Peyer's patch (tissue), 4 donors: ENCODE data around the gene CHRNA3. TPM values are rescaled to one million over a fixed set of nuclear protein-coding genes. Genes with fewer than 3 reads are reported as not detected.

Experiments used
- DNase-seq, 3 donors: peaks; one replicate each; pipeline ENCODE4 v3.0.0-alpha.2; 2017 to 2019
- H3K27ac ChIP-seq, 4 donors: fragments of 200-600 bp; sonication (generic); one replicate each; pipeline ENCODE4 v1.5.1; 2016 to 2019
- H3K27me3 ChIP-seq, 2 donors: fragments of 200-600 bp; sonication (generic); one replicate each; pipeline ENCODE4 v1.5.1; 2019
- H3K36me3 ChIP-seq, 3 donors: fragments of 200-600 bp; sonication (generic); one replicate each; pipeline ENCODE4 v1.5.1; 2016 to 2019
- H3K4me1 ChIP-seq, 4 donors: fragments of 200-600 bp; sonication (generic); one replicate each; pipeline ENCODE4 v1.5.1; 2016 to 2019
- H3K4me3 ChIP-seq, 4 donors: fragments of 200-600 bp; sonication (generic); 1 replicate in 3 of 4; 2 replicates in 1 of 4; pipeline ENCODE4 v1.5.1; 2016 to 2019; ENCODE audit warnings: mild to moderate bottlenecking in 1 of 4
- H3K9me3 ChIP-seq, 4 donors: fragments of 200-600 bp; sonication (generic); one replicate each; pipeline ENCODE4 v1.5.1; 2016 to 2019; ENCODE audit warnings: mild to moderate bottlenecking in 1 of 4
- CTCF ChIP-seq, 6 experiments: fragments of 450-650 bp in 4 of 6; fragments of 200-600 bp in 2 of 6; sonication (generic) in 1 of 6; IDR thresholded peaks; one replicate each; pipeline ENCODE4 v1.5.1; 2017 to 2019; ENCODE audit warnings: antibody characterized with exemption in 6 of 6, mild to moderate bottlenecking in 3 of 6, moderate library complexity in 1 of 6
- POLR2A ChIP-seq, 2 donors: fragments of 450-650 bp; IDR thresholded peaks; one replicate each; pipeline ENCODE4 v1.5.1; 2017; ENCODE audit warnings: antibody characterized with exemption in 2 of 2, mild to moderate bottlenecking in 2 of 2, moderate library complexity in 2 of 2
- small RNA-seq, 2 donors: library from RNA; depleted of rRNA; stranded (forward); fragments of <200 nt; gene quantifications; one replicate each; pipeline ENCODE3, GENCODE V24; 2016
- total RNA-seq, 4 donors: library from RNA; depleted of rRNA; stranded (reverse); fragments of >200 nt; gene quantifications; one replicate each; pipeline ENCODE4 v1.1.0, GENCODE V29; 2016

Gene CHRNA3
- total RNA-seq, 4 donors from 2014 or later, result 1.2 to 3.7 (median 2.9) TPM; not detected in 1

GRCh38 chr15:78551902-78552301 is 68.9 kb downstream of the CHRNA3 start:
- TF ChIP-seq CTCF (IDR thresholded peaks at IDR 0.05), result no peak
- TF ChIP-seq POLR2A (IDR thresholded peaks at IDR 0.05), result no peak
- H3K9me3 ChIP-seq, result no peaks in the 10 kb centered on the region
- H3K4me1 ChIP-seq, result no peaks in the 10 kb centered on the region
- no peak overlapping the region for H3K27ac ChIP-seq
- peaks cover 0 to 36% (median 0%) of the 10 kb centered on the region in 3 donors for H3K36me3 ChIP-seq
- no peak overlapping the region for H3K4me3 ChIP-seq
- H3K27me3 ChIP-seq, result no peaks in the 10 kb centered on the region
- no peak for DNase-seq

GRCh38 chr15:78550815-78551214 is 70.0 kb downstream of the CHRNA3 start:
- Histone ChIP-seq H3K4me1 (no peaks in the 10 kb centered on the region), H3K36me3 (peaks cover 0 to 47% (median 0%) of the 10 kb centered on the region in 3 donors), H3K4me3 (no peak overlapping the region), H3K9me3 (no peaks in the 10 kb centered on the region), H3K27me3 (no peaks in the 10 kb centered on the region), H3K27ac (no peak overlapping the region)
- no peak for DNase-seq
- TF ChIP-seq CTCF (IDR thresholded peaks at IDR 0.05) (no peak), POLR2A (IDR thresholded peaks at IDR 0.05) (no peak)

- TF ChIP-seq CTCF (IDR thresholded peaks at IDR 0.05), result no peak
- TF ChIP-seq POLR2A (IDR thresholded peaks at IDR 0.05), result no peak
- Histone ChIP-seq H3K36me3 (peaks cover 0 to 53% (median 0%) of the 10 kb centered on the region in 3 donors), H3K27me3 (no peaks in the 10 kb centered on the region), H3K4me1 (no peaks in the 10 kb centered on the region), H3K27ac (no peak overlapping the region), H3K4me3 (no peak overlapping the region), H3K9me3 (no peaks in the 10 kb centered on the region)
- DNase-seq, result no peak
Measured at GRCh38 chr15:78550194-78550593, 70.6 kb downstream of the CHRNA3 start.

Small RNA genes within 50 kb of the gene (small RNA-seq; reads per million reads assigned to genes)
- gene AC067863.2, result 0 reads per million in 2 donors

Other genes starting within 250 kb of the CHRNA3 start
- gene IREB2, start 182.8 kb downstream of the CHRNA3 start, total RNA-seq, result 100 to 1,000 TPM in 1 of 4 donors, 10 to 100 TPM in 3; 41.9 to 193 (median 56.7) TPM
- 10 to 100 TPM; 12.4 to 32.9 (median 26.8) TPM for gene HYKK, start 113.4 kb downstream of the CHRNA3 start, total RNA-seq
- gene PSMA4, start 80.6 kb downstream of the CHRNA3 start, total RNA-seq, result 100 to 1,000 TPM in 2 of 4 donors, 10 to 100 TPM in 2; 44.3 to 148 (median 103) TPM
- gene CHRNA5, start 55.5 kb downstream of the CHRNA3 start, total RNA-seq, result 1 to 10 TPM in 2 of 4 donors, under 1 TPM in 2; 0.38 to 1.7 (median 0.87) TPM
- not detected for gene CHRNB4, start 20.2 kb upstream of the CHRNA3 start, total RNA-seq
- 10 to 100 TPM in 1 of 4 donors, 1 to 10 TPM in 2, under 1 TPM in 1; 0.18 to 24.8 (median 2.0) TPM for gene ADAMTS7, start 190.5 kb upstream of the CHRNA3 start, total RNA-seq